Islet precursor cell (in vitro differentiated cells): ENCODE results near the gene SLC25A12.
"Not testable (repeated sequence)": the region's sequence is repeated elsewhere in the genome, so short reads cannot be mapped to it uniquely, and the experiment has no call there.

Experiments used
- DNase-seq: peaks from one replicate; pipeline ENCODE4 v3.0.0-alpha.2; 2018

The SLC25A12 gene

GRCh38 chr2:171788316-171788993, 105.6 kb downstream of the SLC25A12 start:
- no peak for DNase-seq

DNA sequence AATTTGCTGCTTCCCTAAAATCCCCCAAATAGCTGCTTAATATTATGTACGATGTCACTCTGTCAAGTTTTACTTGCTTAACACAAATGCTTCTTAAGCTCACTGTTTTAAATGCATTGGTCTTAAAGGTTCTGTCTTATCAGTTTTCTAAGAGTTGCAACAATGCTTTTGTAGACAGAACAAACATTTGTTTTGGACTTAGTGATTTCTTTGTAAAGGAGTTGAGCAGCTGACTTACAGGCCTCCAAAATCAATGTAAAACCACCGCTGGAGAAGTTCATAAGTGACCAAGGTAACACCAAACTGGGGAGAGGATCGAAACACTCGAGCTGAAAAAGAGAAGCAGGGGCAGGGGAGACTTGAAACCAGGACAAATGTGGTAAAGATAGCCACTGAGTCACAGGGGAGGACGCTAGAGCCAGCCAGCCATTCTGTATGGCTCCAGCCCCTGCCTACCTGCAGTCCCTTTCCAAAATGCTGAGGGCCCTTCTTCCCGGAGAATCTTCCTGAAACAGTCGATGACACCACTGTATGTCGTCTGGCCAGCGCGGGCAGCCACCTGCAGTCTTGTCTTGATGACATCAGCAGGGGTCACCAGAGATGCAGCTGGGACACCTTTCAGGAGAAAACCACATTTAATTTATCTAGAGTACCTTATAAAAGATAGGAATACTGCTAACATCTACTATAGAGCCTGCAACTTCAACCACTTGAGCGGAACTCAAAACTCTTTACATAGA, 106.5 kb downstream of the SLC25A12 start:
- no peak for DNase-seq

DNA sequence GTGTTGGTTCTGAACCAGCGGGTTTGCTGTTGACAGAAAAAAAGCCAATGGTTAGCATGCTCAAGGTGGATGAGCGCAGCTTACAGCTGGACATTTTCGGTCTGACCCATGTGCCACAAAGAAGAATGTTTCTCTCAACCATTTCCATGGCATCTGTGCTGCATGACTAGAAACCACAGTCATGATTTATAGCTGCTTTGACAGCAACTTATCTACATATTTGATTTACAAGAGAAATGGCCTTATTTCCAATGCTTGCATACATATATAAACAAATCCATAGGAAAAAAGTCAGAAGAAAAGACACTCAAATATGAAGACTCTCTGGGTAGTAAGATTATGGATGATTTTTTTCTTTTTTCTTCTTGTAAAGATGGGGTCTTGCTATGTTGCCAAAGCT, 108.6 kb downstream of the SLC25A12 start:
- no peak for DNase-seq

DNA sequence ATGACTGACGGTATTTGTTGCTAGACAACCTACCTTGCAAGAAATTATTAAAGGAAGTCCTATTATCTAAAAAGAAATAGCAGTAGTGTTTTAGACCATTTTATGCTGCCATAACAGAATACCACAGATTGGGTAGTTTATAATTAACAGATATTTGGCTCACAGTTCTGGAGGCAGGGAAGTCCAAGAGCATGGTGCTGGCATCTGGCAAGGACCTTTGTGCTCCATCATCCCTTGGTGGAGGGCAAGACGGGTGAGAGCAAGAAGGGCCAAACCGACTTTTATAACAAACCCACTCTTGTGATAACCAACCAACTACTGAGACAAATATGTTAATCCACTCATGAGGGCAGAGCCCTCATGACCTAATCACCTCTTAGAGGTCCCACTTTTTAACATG, 115.5 kb downstream of the SLC25A12 start:
- DNase-seq, result no peak

GRCh38 chr2:171774581-171774980, 119.5 kb downstream of the SLC25A12 start:
- DNase-seq, result not testable (repeated sequence)

DNA sequence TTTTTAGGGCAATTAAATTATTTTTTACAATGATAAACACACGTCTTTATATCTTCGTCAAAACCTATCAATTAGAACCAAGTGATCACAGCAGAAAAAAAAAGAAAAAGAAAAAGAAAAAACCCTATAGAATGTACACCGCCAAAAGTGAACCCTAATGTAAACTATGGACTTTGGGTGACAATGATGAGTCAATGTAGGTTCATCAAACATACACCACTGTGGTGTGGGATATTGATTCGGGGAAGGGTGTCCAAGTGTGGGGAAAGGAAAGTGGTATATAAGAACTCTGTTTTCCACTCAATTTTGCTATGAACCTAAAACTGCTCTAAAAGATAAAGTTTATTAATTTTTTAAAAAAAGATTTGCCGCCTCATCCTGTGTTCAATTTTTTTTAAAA, 121.7 kb downstream of the SLC25A12 start:
- DNase-seq, result no peak

DNA sequence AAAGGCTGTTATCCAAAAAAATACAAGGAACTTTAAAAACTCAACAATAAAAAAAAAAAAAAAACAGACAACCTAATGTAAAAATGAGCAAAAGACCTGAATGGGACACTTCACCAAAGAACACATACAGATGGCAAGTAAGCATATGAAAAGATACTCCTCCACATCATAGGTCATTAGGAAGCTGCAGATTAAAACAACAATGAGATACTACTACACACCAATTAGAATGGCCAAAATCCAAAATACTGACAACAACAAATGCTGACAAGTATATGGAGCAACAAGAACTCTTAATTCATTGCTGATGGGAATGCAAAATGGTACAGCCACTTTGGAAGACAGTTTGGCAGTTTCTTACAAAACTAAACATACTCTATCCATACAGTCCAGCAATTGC, 122.6 kb downstream of the SLC25A12 start:
- no peak for DNase-seq

GRCh38 chr2:171763602-171764001, 130.4 kb downstream of the SLC25A12 start:
- no peak for DNase-seq

- no peak for DNase-seq
Measured at GRCh38 chr2:171762879-171763573, 131.0 kb downstream of the SLC25A12 start.

DNA sequence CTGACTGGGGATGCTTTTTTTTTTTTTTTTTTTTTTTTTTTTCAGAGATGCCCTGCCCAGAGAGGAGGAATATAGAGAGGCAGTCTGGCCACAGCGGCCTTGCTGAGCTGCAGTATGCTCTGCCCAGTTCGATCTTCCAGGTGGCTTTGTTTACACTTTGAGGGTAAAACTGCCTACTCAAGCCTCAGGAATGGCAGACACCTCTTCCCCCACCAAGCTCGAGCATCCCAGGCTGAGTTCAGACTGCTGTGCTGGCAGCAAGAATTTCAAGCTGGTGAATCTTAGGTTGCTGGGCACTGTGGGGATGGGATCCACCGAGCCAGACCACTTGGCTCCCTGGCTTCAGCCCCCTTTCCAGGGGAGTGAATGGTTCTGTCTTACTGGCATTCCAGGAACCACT, 132.9 kb downstream of the SLC25A12 start:
- DNase-seq, result not testable (repeated sequence)

DNA sequence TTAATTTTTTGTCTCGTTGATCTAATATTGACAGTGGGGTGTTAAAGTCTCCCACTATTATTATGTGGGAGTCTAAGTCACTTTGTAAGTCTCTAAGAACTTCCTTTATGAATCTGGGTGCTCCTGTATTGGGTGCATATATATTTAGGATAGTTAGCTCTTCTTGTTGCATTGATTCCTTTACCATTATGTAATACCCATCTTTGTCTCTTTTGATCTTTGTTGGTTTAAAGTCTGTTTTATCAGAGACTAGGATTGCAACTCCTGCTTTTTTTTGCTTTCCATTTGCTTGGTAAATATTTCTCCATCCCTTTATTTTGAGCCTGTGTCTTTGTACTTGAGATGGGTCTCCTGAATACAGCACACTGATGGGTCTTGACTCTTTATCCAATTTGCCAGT, 135.3 kb downstream of the SLC25A12 start:
- not testable (repeated sequence) for DNase-seq

DNA sequence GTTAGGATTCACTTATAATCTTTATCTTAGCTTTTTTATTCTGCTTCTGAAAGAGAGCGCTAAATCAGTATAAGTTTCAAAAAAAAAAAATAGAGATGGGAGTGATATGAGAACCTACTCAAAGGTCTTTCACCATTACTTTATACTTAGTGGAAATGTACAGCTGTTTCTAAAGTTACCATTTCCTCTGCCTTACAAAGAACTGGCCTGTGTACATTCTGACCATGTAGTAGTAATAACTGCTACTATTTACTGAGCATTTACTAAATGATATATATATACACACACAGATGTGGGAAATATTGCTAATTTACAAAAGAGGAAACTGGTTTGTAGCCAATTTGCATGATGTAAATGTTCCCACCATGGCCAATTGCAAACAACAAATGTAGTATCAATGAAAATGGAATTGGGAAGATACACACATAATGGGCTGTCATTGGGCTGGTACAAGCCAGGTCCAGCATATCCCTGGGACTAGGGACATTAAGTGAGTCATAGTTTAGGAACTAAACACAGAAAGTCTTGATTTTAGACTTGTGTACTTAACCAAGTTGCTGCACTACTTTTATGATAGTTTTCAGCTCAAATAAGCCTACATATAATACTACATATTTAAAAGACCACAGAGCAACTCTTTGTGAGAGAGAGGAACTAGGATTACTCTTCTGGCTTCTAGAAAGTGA, 139.6 kb downstream of the SLC25A12 start:
- no peak for DNase-seq

- no peak for DNase-seq
Measured at GRCh38 chr2:171747371-171747770, 146.7 kb downstream of the SLC25A12 start.

- no peak for DNase-seq
Measured at GRCh38 chr2:171745806-171746205, 148.2 kb downstream of the SLC25A12 start.

GRCh38 chr2:171745141-171745540, 148.9 kb downstream of the SLC25A12 start:
- DNase-seq, result no peak

GRCh38 chr2:171742760-171743159, 151.3 kb downstream of the SLC25A12 start:
- DNase-seq, result no peak

- no peak for DNase-seq
Measured at GRCh38 chr2:171741189-171741588, 152.9 kb downstream of the SLC25A12 start.

GRCh38 chr2:171735991-171736710, 157.9 kb downstream of the SLC25A12 start:
- DNase-seq, result no peak
